Fibroblast of mammary gland (primary cell): ENCODE data around the gene SNED1.
"Not testable (repeated sequence)": the region's sequence is repeated elsewhere in the genome, so short reads cannot be mapped to it uniquely, and the experiment has no call there.

Experiments
- DNase-seq: peaks from one replicate; pipeline ENCODE4 v3.0.0-alpha.2; 2010; ENCODE audit warnings: low read depth
- H3K4me3 ChIP-seq: 2 replicates; pipeline ENCODE4 v1.5.1; 2011; ENCODE audit warnings: low read depth, mild to moderate bottlenecking, low read length, moderate library complexity; ENCODE audit not compliant: control insufficient read depth
- TF ChIP-seq, protein P1 (sequence below): conservative IDR thresholded peaks from 2 replicates; pipeline ENCODE4 v1.5.1; 2011; ENCODE audit warnings: low read depth, low read length, inconsistent platforms; ENCODE audit not compliant: control insufficient read depth, insufficient read depth

Gene SNED1

DNA sequence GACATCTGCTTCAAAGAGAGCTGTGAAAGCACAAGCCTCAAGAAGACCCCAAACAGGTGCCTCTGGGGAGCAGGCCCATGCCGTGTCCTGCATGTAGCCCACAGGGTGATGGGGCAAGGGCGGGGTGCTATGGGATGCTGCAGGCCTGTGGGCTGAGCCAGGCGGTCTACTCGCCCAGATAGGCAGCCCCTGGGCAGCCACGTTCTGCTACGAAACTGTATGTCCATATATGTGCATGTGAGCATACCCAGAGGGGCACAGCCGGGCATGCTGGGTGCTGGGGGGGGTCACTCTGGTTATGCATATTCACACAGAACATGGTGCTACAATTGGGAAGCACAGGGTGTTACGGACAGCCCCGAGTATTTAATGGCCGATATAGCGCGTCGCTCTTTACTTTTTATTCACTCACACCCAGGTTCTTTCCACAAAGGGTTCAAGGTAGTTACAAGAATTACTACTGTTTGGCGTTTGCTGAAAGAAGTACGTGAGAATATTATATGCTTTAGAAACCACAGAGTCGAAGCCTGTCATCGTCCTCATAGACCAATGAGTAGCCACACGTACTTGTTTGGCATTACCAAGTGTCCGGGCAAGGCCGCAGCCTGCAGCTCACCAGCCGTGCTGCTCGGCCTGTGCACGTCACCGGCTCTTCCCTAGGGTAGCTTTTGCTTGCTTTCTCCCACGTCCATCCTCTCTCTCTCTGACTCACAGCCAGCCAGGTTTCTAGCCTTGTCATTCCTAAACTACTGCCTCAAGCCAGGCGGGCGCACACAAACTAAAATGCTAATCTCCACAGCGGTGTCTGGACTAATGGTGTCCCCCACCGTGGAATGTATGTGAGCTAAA is 89.2 kb downstream of the SNED1 start:
- no peak for DNase-seq
- H3K4me3 ChIP-seq = no peak overlapping the region
- TF ChIP-seq, protein P1, sequence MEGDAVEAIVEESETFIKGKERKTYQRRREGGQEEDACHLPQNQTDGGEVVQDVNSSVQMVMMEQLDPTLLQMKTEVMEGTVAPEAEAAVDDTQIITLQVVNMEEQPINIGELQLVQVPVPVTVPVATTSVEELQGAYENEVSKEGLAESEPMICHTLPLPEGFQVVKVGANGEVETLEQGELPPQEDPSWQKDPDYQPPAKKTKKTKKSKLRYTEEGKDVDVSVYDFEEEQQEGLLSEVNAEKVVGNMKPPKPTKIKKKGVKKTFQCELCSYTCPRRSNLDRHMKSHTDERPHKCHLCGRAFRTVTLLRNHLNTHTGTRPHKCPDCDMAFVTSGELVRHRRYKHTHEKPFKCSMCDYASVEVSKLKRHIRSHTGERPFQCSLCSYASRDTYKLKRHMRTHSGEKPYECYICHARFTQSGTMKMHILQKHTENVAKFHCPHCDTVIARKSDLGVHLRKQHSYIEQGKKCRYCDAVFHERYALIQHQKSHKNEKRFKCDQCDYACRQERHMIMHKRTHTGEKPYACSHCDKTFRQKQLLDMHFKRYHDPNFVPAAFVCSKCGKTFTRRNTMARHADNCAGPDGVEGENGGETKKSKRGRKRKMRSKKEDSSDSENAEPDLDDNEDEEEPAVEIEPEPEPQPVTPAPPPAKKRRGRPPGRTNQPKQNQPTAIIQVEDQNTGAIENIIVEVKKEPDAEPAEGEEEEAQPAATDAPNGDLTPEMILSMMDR = no peak

DNA sequence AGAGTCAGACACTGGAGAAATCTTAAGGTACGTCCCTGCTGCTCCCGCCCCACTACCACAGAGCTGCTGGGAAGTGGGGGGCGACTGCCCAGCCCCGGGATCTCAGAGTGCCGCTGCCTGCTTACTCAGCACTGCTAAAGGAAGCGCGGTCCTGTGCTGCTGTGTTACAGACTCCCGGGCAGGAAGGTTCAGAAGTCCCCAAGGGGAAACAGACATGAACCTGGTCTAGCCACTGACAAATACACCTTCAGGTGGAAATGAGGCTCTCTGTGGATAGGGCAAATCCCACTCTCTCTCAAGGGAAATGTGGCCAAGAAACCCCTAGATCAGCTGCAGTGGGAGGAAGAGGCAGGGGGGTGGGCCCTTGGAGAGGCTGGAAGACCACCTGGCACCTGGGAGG is 90.0 kb downstream of the SNED1 start:
- DNase-seq = no peak

DNA sequence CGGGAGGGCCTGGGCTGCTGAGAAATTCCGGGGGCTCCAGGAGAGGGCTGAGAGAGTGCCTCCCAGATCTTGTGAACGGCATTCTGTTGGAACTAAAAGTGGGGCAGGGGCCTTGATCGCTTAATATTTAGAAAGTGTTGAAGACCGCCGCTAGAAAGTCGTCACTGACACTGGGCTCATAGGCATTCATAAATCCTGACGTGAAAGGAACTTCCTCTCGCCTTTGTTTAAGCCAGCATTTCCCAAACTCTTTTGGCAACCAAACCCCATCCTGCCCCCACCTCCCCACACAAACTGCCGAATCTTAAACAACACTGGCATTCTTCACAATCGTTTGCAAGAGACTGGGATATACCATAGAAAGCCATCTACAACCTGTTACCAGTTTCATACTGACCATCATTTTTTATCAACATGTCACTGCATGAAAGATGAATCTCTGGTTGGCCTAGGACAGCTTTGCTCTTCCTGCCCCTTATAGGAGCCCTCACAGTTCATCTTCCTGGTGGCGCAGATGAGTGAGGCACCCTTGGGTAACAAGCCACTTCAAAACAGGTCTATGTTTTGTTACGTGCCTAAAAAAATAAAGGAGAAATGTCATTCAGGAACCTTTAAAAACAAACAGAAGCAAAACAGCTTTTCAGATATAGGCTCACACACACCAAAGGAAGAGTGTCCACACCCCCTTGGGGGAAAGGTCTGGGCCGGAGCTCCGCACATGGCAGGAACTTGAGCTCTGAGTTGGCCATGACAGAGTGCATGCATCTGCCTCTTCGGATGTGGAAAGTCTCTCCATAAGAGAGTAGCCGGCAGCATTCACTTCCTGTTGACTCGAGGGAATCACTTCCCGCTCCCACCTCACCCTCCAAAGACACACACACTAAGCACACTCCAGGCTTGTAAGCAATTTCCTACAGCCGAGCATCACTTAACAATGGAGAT is 90.6 kb downstream of the SNED1 start:
- H3K4me3 ChIP-seq = no peak overlapping the region
- TF ChIP-seq, protein P1 = no peak
- no peak for DNase-seq

More for the DNA sequence above, 90.0 kb downstream of the SNED1 start:
- H3K4me3 ChIP-seq = no peak overlapping the region
- TF ChIP-seq, protein P1 = no peak

DNA sequence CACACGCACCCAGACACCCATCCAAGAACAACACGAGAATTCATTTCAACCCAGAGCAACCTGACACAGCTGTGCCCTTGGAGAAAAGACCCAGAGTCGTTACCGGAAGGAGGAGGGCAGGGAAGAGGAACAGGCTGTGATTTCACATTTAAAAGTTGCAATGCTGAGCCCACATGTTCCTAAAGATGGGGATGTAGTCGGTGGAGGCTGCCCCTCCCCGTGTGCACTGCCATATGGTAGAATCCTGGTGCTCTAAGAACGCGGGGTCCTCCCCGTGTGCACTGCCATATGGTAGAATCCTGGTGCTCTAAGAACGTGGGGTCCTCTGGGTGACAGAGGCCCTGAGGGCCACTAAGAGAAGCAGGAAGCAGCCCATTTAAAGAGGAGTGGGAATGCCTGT is 92.8 kb downstream of the SNED1 start:
- H3K4me3 ChIP-seq = no peak overlapping the region
- DNase-seq = no peak
- TF ChIP-seq, protein P1 = no peak

DNA sequence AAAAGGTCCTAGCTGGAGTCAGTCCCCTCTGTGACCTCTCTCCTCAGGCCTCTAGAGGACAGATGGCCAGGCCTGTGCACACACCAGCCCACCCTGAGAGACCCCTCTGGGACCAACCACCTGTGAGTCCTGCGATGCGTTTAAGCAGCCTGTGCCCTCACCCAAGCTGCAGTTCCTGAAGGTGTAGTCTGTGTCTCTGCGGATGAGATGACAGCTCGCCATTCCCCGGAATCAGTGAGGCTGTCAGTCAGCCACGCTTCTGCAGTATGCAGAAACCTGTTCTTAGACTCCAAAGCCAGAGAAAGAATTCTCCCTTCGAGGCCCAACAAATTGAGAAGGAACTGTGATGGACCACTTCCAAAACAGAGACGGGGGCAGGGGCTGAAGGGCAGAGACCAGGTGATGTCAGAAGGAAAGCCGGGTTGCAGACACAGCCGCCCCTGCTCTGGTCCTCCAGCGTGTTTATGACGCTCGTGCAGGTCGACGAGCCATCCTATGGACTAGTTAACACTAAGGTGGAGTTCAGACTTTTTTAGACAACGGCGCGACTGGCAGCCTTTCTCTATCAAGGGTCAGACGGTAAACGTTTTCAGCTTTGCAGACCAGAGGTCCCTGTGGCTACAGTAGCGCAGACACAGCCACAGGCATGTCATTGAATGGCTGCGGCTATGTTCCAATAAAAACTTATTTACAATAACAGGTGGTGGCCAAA is 93.5 kb downstream of the SNED1 start:
- TF ChIP-seq, protein P1 = no peak
- no peak overlapping the region for H3K4me3 ChIP-seq
- no peak for DNase-seq

DNA sequence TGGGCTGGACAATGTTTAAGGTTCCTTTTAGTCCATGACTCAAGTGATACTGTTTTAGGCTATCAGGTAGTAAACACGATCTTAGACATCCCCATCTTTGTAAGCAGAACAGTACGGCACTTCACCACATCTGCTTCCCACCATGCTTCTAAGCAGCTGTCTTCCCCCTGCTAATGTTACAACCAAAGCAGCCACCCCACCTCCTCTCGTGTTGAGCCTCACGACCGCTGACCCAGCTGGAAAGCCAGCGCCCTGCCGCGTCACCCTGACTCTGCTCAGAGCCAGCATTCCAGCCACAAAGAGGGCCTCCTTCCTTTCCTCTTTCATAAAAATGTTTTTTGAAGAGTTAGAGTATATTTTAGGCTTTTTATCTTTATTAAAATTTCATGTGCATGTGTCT is 94.3 kb downstream of the SNED1 start:
- no peak overlapping the region for H3K4me3 ChIP-seq
- peak; percentile 72 for DNase-seq
- TF ChIP-seq, protein P1 = no peak

DNA sequence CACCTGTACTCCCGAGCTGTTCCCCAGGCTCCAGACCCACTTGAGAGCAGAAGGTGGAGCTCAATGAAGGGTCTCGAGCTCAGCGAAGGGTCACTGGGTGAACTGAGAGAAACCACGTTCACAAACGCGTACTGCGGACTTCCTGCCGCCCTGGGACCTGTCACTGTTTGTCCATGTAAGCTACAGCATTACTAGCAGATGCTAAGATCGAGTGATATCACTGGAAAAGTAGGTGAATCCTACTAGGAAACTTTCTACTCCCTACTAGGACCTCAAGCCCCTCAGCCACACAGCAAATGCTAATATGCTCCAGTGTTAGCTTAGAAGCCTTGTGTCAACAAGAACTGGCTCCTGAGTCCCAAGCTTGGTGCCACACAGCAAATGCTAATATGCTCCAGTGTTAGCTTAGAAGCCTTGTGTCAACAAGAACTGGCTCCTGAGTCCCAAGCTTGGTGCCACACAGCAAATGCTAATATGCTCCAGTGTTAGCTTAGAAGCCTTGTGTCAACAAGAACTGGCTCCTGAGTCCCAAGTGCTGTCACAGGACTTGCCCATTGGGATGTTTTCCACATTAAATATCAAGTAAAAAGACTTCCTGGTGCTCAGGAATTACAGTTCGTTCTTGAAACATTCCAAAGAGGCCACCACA is 94.8 kb downstream of the SNED1 start:
- DNase-seq, H3K4me3 ChIP-seq: not testable (repeated sequence)
